Activated naive CD4-positive, alpha-beta T cell treated with anti-CD3 and anti-CD28 coated beads, Interleukin-2, amount 10 ng/mL, durations not matched to agents 7 days and 5 days (primary cell): ENCODE measurements around the gene CNPY1.
"Not testable (repeated sequence)": the region's sequence is repeated elsewhere in the genome, so short reads cannot be mapped to it uniquely, and the experiment has no call there.

ENCODE experiments used
- CTCF ChIA-PET: fragments of 350-600 bp; sonication (Branson Sonifier 250); formaldehyde crosslinking; loops from one replicate; lab custom pipeline; 2021; ENCODE audit warnings: antibody characterized with exemption; lab: Charles Lee
- DNase-seq: peaks from one replicate; pipeline ENCODE4 v3.0.0-alpha.2; 2020
- H3K27ac Mint-ChIP-seq: one replicate; pipeline ENCODE4 v1.8.0; 2021; ENCODE audit warnings: mild to moderate bottlenecking, moderate library complexity, mixed read lengths
- H3K27me3 Mint-ChIP-seq: one replicate; pipeline ENCODE4 v1.8.0; 2021; ENCODE audit warnings: mild to moderate bottlenecking, mixed read lengths
- H3K36me3 Mint-ChIP-seq: one replicate; pipeline ENCODE4 v1.8.0; 2021; ENCODE audit warnings: mixed read lengths
- H3K4me1 Mint-ChIP-seq: one replicate; pipeline ENCODE4 v1.8.0; 2021; ENCODE audit warnings: mixed read lengths
- H3K4me3 Mint-ChIP-seq: one replicate; pipeline ENCODE4 v1.8.0; 2021; ENCODE audit warnings: mild to moderate bottlenecking, moderate library complexity, mixed read lengths
- H3K9me3 Mint-ChIP-seq: one replicate; pipeline ENCODE4 v1.8.0; 2021; ENCODE audit warnings: mixed read lengths

CNPY1 gene

DNA sequence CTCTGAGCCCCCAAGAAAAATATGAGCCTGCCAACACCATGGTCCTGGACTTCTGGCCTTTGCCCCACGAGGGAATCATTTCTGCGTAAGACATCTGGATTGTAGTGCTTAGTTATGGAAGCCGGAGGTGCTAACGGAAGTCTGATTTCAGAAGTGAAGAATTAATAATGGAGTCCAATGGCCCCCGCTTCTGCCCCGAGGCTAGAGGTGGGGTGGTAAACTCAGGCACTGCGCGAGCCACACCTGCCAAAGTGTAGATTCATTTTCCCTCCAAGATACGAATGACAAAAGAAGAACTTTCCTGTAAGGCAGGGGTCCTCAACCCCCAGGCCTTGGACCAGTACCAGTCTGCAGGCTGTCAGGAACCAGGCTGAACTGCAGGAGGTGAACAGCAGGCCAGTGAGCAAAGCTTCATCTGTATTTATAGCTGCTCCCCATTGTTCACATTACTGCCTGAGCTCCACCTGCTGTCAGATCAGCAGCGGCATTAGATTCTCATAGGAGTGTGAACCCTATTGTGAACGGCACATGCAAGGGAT, 22.3 kb downstream of the CNPY1 start:
- Mint-ChIP-seq H3K27me3 (peaks cover 56% of the 10 kb centered on the region), H3K4me3 (no peak overlapping the region), H3K27ac (no peak overlapping the region), H3K4me1 (no peaks in the 10 kb centered on the region), H3K9me3 (no peaks in the 10 kb centered on the region), H3K36me3 (no peaks in the 10 kb centered on the region)
- CTCF ChIA-PET = no interaction called here
- DNase-seq = no peak

DNA sequence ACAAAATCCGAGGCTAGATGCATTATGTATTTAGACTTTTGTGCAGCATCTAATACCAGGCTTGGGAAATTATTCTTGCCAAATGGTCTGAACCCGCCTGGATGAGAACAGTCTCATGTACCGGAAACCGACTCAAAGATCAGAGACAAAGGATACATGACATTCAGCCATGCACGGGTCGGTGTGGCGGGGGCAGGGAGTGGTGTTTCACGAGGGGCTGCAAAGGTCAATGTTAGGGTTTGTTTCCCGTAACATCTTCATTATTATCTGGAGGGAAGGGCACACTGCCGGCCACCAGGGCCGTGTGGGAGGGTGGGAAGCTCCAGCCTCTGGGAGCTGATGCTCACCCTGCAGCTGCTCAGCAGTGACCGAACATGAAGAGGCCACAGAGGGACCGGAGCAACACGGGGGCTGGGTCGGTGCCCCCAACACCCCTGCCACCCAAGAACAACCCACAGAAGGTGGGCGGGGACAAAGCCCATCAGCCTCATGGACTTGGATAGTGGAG, 23.1 kb downstream of the CNPY1 start:
- CTCF ChIA-PET = no interaction called here
- Mint-ChIP-seq H3K27me3 (peaks cover 56% of the 10 kb centered on the region), H3K27ac (no peak overlapping the region), H3K4me3 (no peak overlapping the region), H3K4me1 (no peaks in the 10 kb centered on the region), H3K9me3 (no peaks in the 10 kb centered on the region), H3K36me3 (no peaks in the 10 kb centered on the region)
- DNase-seq = no peak

DNA sequence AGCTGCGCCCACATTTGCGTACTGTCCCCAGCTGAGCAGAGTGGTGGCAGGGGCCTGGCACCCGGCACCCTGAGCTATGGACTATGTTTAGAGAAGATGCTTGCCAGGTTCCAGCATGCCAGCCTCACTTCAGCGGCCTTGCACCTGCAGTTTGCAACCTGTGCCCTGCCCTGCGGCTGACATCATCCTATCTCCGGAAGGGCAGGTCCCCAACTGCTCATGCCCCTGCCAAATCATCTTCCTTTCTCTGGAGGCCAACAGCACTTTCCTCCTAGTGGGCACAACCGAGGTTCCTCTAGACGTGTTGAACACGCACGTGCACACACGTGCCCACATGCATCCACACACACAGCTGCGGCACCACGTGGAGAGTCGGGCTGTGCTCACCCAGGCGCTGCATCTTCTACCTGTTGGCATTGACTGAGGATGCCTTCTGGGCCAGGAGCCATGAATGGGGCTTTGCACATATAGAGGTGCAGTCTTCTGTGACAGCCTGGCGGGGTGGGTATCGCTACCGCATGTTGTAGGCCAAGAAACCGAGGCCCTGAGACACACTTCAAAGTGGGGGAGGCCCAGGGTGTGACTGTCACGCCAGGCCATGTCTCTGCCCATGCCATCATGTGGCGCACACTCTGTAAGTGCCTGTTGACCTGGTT, 24.5 kb downstream of the CNPY1 start:
- Mint-ChIP-seq H3K9me3 (no peaks in the 10 kb centered on the region), H3K4me1 (no peaks in the 10 kb centered on the region), H3K27me3 (peaks cover 64% of the 10 kb centered on the region), H3K27ac (no peak overlapping the region), H3K4me3 (no peak overlapping the region), H3K36me3 (no peaks in the 10 kb centered on the region)
- CTCF ChIA-PET = interaction anchor here (0.5 kb wide), 1 partner anchor 512 kb away, joined by 3 read pairs; no protein-coding TSS in a partner anchor
- DNase-seq = no peak

GRCh38 chr7:155521007-155521742, 25.2 kb downstream of the CNPY1 start:
- no peak for DNase-seq
- no peaks in the 10 kb centered on the region for H3K9me3 Mint-ChIP-seq
- no peaks in the 10 kb centered on the region for H3K36me3 Mint-ChIP-seq
- H3K4me1 Mint-ChIP-seq = no peaks in the 10 kb centered on the region
- H3K27me3 Mint-ChIP-seq = peaks cover 65% of the 10 kb centered on the region
- no peak overlapping the region for H3K27ac Mint-ChIP-seq
- H3K4me3 Mint-ChIP-seq = no peak overlapping the region
- CTCF ChIA-PET = interaction anchor here (0.5 kb wide), 1 partner anchor 511 kb away, joined by 3 read pairs; no protein-coding TSS in a partner anchor

DNA sequence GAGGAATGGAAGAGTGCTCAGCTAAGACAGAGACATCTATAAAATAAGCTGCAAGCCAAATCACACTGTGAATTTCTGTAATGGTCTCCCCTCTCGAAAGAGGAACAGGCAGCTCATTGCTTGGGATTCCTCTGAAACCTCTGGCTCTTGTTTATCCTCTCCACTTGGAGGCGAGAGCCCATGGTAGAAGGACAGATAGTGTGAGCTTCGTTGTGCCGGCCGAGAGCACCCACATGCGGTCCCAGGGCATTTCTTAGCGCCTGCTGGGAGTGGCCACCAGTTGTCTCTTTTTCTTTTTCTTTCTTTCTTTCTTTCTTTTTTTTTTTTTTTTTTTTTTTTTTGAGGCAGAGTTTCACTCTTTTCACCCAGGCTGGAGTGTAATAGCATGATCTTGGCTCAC, 26.2 kb downstream of the CNPY1 start:
- peaks cover 74% of the 10 kb centered on the region for H3K27me3 Mint-ChIP-seq
- H3K9me3 Mint-ChIP-seq = no peaks in the 10 kb centered on the region
- CTCF ChIA-PET = no interaction called here
- H3K4me3 Mint-ChIP-seq = no peak overlapping the region
- H3K36me3 Mint-ChIP-seq = no peaks in the 10 kb centered on the region
- no peak for DNase-seq
- H3K27ac Mint-ChIP-seq = no peak overlapping the region
- H3K4me1 Mint-ChIP-seq = no peaks in the 10 kb centered on the region

- not testable (repeated sequence) for DNase-seq, H3K36me3 Mint-ChIP-seq, H3K27ac Mint-ChIP-seq, H3K4me1 Mint-ChIP-seq, H3K4me3 Mint-ChIP-seq, H3K9me3 Mint-ChIP-seq
- CTCF ChIA-PET = interaction anchor here (0.8 kb wide), 1 partner anchor 125 kb away, joined by 3 read pairs; no protein-coding TSS in a partner anchor
- H3K27me3 Mint-ChIP-seq = peaks cover 80% of the 10 kb centered on the region
Observed at GRCh38 chr7:155519358-155519757, 27.0 kb downstream of the CNPY1 start.

GRCh38 chr7:155518633-155519032, 27.7 kb downstream of the CNPY1 start:
- no peak overlapping the region for H3K4me3 Mint-ChIP-seq
- no peak overlapping the region for H3K27ac Mint-ChIP-seq
- H3K4me1 Mint-ChIP-seq = no peaks in the 10 kb centered on the region
- DNase-seq = no peak
- no peaks in the 10 kb centered on the region for H3K36me3 Mint-ChIP-seq
- CTCF ChIA-PET = interaction anchor here (0.8 kb wide), 1 partner anchor 124 kb away, joined by 3 read pairs; no protein-coding TSS in a partner anchor
- peaks cover 78% of the 10 kb centered on the region for H3K27me3 Mint-ChIP-seq
- no peaks in the 10 kb centered on the region for H3K9me3 Mint-ChIP-seq

GRCh38 chr7:155517969-155518368, 28.4 kb downstream of the CNPY1 start:
- H3K36me3 Mint-ChIP-seq = no peaks in the 10 kb centered on the region
- H3K27ac Mint-ChIP-seq = no peak overlapping the region
- no peaks in the 10 kb centered on the region for H3K4me1 Mint-ChIP-seq
- CTCF ChIA-PET = no interaction called here
- DNase-seq = no peak
- H3K9me3 Mint-ChIP-seq = no peaks in the 10 kb centered on the region
- peaks cover 73% of the 10 kb centered on the region for H3K27me3 Mint-ChIP-seq
- no peak overlapping the region for H3K4me3 Mint-ChIP-seq

DNA sequence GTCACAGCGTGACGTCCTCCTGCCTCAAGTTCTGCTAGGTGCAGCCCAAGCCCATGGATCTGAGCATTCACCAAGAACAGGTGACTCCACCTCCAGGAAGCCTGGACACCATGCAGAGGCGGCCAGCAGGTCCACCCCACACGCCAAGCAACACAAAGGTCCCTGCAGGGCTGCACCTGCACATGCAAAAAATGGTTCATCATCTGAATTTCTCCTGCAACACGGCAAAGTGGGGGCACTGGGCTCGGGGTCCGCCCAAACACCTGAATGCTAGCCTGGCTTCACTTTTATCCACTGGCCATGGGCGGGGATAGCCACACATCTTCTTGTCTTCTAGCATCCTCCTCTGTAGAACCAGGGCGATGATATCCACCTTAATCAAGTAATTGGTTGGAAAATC, 28.9 kb downstream of the CNPY1 start:
- Mint-ChIP-seq H3K27me3 (peaks cover 69% of the 10 kb centered on the region), H3K9me3 (no peaks in the 10 kb centered on the region), H3K36me3 (no peaks in the 10 kb centered on the region), H3K4me1 (no peaks in the 10 kb centered on the region), H3K4me3 (no peak overlapping the region), H3K27ac (no peak overlapping the region)
- no peak for DNase-seq
- CTCF ChIA-PET = no interaction called here

- Mint-ChIP-seq H3K27me3 (peaks cover 73% of the 10 kb centered on the region), H3K27ac (no peak overlapping the region), H3K9me3 (no peaks in the 10 kb centered on the region), H3K36me3 (no peaks in the 10 kb centered on the region), H3K4me1 (no peaks in the 10 kb centered on the region), H3K4me3 (no peak overlapping the region)
- CTCF ChIA-PET = no interaction called here
- DNase-seq = no peak
Observed at GRCh38 chr7:155516466-155516865, 29.9 kb downstream of the CNPY1 start.

DNA sequence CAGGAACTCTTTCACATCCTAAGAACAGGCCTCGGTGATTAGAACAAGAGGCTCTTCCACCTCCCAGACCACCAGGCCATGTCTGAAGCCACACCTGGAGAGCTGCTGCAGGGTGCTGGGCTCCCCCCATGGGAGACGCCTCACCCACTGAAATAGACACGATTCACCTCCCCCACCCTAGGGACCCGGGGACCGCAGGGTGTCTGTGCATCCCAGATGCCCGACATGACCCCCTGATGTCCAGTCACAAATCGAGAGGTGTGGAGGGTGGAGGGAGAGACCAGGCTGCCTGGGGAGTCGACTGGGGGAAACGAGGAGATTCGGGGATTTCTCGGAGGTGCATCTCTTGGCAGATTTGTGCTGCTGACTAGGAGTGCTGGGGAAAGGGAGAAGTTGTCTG, 31.0 kb downstream of the CNPY1 start:
- Mint-ChIP-seq H3K27ac (no peak overlapping the region), H3K27me3 (peaks cover 73% of the 10 kb centered on the region), H3K4me3 (no peak overlapping the region), H3K9me3 (no peaks in the 10 kb centered on the region), H3K4me1 (peaks cover 1% of the 10 kb centered on the region), H3K36me3 (no peaks in the 10 kb centered on the region)
- CTCF ChIA-PET = no interaction called here
- no peak for DNase-seq

DNA sequence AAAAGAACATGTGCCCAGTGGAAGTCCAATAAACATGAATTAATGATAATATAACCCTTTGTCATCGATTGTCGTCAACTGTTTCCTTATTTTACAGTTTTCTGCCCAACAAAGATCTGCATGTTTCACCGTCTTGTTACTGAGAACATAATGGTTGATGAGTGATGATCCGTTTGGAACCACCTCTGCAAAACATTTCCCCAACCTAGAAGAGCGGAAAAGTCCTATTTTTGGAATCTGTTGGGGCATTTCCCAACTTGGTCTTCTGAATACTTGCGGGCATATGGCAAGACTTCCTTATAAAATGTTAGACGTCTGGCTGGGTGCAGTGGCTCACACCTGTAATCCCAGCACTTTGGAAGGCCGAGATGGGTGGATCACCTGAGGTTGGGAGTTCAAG, 32.1 kb downstream of the CNPY1 start:
- Mint-ChIP-seq H3K4me1 (peaks cover 6% of the 10 kb centered on the region), H3K9me3 (no peaks in the 10 kb centered on the region), H3K27ac (no peak overlapping the region), H3K27me3 (peaks cover 79% of the 10 kb centered on the region), H3K4me3 (no peak overlapping the region), H3K36me3 (no peaks in the 10 kb centered on the region)
- CTCF ChIA-PET = no interaction called here
- DNase-seq = no peak

DNA sequence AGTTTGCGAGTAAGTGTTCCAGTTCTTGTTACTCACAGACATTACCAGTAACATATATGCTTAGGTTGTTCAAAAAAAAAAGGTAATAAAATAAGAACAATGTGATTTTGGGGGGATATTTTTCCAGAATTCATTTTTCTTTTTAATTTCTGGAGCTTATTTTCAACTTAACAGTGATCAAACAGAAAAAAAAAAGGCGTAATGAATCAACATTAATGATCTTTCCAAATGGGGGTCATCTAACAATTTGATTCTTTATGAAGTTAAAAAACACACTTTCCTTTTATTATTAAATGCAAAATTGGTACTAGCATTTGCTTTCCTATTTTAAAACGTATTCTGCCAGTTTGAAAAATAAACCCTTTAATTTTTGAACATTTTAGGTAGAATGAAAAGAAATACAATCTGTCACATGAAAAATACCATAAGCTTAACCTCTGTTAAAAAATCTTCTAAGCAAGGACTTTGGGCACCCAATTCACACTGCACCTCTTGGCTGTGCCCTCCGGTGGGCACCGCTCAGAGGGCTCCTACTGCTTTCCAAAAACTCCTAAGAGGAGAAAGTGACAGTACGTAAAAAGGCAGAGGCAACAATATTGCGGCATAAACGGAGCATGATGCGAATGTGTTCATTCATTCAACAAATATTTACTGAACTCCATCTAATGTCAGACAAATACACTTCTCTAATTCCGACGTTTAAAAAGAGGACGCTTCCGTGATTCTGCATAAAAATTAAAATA, 32.6 kb downstream of the CNPY1 start:
- CTCF ChIA-PET = interaction anchor here (0.8 kb wide), 1 partner anchor 560 kb away, joined by 4 read pairs; no protein-coding TSS in a partner anchor
- Mint-ChIP-seq H3K9me3 (no peaks in the 10 kb centered on the region), H3K4me1 (peaks cover 11% of the 10 kb centered on the region), H3K27ac (no peak overlapping the region), H3K27me3 (peaks cover 80% of the 10 kb centered on the region), H3K36me3 (peaks cover 4% of the 10 kb centered on the region), H3K4me3 (no peak overlapping the region)
- DNase-seq = no peak

DNA sequence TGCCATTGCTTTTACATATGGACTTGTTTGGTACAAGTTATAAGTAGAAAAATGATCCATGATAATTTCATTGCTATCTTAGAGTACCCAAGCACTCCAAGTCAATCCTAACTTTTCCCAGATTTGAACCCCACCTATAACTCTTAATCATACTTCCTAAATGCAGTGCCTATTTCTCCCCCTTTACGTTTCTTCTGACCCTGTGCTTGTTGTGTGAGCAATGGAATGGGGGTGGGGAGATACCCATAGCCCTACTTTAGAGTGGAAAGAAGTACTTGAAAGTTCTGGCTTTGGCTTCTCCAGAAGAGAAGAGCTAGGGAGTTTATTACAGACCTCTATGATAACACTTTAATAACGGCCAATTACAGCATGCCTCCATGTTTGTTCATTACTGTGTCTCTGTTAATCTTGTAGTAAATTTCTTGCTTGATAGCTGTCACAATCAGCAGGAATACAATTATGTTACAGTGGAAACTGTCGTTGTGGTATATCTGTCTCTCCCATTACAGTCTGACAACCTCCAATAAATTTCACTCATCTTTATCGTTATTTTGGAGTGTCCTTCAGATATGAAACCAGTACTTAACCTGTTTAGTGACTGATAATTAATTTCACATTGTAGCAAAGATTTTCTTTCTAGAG, 34.0 kb downstream of the CNPY1 start:
- Mint-ChIP-seq H3K27me3 (peaks cover 77% of the 10 kb centered on the region), H3K4me3 (no peak overlapping the region), H3K4me1 (peaks cover 17% of the 10 kb centered on the region), H3K27ac (peak overlapping the region; percentile 24), H3K36me3 (peaks cover 4% of the 10 kb centered on the region), H3K9me3 (no peaks in the 10 kb centered on the region)
- no peak for DNase-seq
- CTCF ChIA-PET = no interaction called here
